Heart left ventricle (tissue), 13 donors: ENCODE measurements around the gene SMC1B.

Experiments used
- POLR2A ChIP-seq, 2 donors: fragments of 450-650 bp; IDR thresholded peaks; one replicate each; pipeline ENCODE4 v1.6.1; 2017; ENCODE audit warnings: antibody characterized with exemption in 2 of 2, mild to moderate bottlenecking in 2 of 2, moderate library complexity in 2 of 2
- TF ChIP-seq, protein P1 (sequence below), 12 donors: fragments of 200-600 bp; sonication (generic) in 4 of 12; IDR thresholded peaks; one replicate each; pipeline versions ENCODE4 v1.5.0 to v1.8.0; 2018 to 2022; ENCODE audit warnings: antibody characterized with exemption in 12 of 12, mild to moderate bottlenecking in 5 of 12
- donor health status: ischemic (EF 13 %, LVEDD 7.1; RV severe dilation, severe dysfunction).
- donor health status: DM: no; HTN: yes; CAD: no.
- donor health status: DM: no; HTN: no; CAD: no.
- donor health status: ischemic (EF 25% LVEDD 6.9; RV normal size, moderate dysfunction).
- donor health status: ischemic (EF 25% LVEDD 5.7; RV mildly dilated, moderate dysfunction).
- donor health status: ischemic (EF 35%, LVEDD 5.7; RV mildly dilated, moderate dysfunction).
- donor health status: nonischemic (EF 11% LVEDD 7.7; RV severe dilation, severe dysfunction).
- donor health status: DM: yes; HTN: yes; CAD: no.
- donor health status: PGD.
- donor health status: ischemic (EF 29% LVEDD 5.4; RV normal size, mild dysfunction).
- donor health status: nonischemic (EF 23%, LVEDD 6.1; RV moderate dilation, normal function).

DNA sequence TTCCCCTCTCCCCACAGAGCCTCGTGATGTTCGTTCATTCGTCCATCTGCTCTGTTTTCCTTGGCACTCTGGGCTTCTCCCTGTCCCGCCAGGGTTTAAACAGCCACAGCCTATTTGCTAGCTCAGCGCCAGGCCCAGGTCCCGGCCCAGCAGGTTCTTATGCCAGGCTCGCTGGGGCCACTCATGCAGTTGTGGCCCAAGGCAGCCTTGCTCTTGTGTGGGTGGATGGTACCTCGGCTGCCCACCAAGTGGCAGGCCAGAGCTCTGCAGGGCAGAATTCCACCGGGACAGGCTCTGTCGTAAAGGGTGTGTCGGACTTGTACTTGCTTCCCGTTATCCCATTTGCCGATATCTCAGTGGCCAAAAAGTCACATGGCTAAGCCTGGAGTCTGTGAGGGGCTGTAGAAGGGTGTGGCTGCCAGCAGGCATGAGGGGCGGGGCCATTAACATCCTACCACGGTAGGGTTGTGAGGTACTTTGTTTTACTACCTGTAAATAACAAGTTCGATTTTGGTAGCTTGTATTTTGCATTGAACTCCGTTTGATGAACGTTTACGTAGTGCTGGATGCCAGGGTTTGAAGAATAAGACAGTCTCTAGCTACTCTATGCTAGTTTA is 95.7 kb downstream of the SMC1B start:
- no peak for TF ChIP-seq POLR2A (IDR thresholded peaks at IDR 0.05)
- TF ChIP-seq, protein P1, sequence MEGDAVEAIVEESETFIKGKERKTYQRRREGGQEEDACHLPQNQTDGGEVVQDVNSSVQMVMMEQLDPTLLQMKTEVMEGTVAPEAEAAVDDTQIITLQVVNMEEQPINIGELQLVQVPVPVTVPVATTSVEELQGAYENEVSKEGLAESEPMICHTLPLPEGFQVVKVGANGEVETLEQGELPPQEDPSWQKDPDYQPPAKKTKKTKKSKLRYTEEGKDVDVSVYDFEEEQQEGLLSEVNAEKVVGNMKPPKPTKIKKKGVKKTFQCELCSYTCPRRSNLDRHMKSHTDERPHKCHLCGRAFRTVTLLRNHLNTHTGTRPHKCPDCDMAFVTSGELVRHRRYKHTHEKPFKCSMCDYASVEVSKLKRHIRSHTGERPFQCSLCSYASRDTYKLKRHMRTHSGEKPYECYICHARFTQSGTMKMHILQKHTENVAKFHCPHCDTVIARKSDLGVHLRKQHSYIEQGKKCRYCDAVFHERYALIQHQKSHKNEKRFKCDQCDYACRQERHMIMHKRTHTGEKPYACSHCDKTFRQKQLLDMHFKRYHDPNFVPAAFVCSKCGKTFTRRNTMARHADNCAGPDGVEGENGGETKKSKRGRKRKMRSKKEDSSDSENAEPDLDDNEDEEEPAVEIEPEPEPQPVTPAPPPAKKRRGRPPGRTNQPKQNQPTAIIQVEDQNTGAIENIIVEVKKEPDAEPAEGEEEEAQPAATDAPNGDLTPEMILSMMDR (IDR thresholded peaks at IDR 0.05), result peak in 11 of 12 donors; percentile 26 to 59 (median 48)
